Measurements from ENCODE around the gene RFK. TPM values are rescaled to one million over a fixed set of nuclear protein-coding genes. Genes with fewer than 3 reads are reported as not detected.

Gene RFK
- total and polyA plus RNA-seq, 2 of the 13 experiments (the other 11 are each of a cell fraction or from before 2014, with no cell fraction given): 18.2 to 37.2 TPM

DNA sequence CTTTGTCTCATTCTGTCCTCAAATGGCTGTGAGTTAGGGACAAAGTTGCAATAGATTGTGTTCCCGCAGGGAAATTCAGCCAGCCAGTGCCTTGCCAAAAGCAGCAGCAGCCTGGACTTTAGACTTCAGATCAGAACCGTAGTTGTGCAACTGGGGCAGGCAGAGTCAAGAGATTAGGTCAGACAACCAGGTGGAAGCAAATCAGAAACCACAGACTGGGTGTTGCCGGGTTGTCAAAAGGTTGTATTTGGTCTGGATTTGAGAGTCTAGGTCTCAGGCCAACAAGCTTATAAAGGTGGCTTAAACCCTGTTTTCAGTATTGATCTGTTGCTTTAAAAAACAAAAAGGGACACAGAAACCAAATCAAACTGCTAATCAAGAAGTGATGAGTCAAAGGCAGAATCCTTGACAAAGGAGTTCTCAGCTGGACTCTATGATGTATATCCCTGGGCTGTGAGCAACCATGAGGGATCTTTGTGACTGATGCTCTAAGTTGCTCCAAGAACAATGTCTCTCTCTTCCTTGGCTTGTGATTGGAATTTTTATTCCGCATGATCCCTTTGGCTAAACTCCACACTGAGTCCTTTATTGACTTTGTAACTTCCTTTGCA lies 20.9 kb downstream of the RFK start (continued):
- TF ChIP-seq MIER3 (CRISPR knock-in tag; IDR thresholded peaks at IDR 0.05; ENCODE audit: borderline replicate concordance) (peak; percentile 57; the same call in 1 of the 2 replicates), NCOR1 (IDR thresholded peaks at IDR 0.05; ENCODE audit: borderline replicate concordance, low read length) (peak; percentile 97), AGO1 (IDR thresholded peaks at IDR 0.05; ENCODE audit: low read depth, low read length, poor library complexity, severe bottlenecking) (no peak), SMAD3 (CRISPR knock-in tag; IDR thresholded peaks at IDR 0.05) (0 out of 2 replicates have a peak, but pooled peaks have one; percentile 35), HMG20A (CRISPR knock-in tag; IDR thresholded peaks at IDR 0.05; ENCODE audit: borderline replicate concordance) (peak; percentile 93), WIZ (CRISPR knock-in tag; IDR thresholded peaks at IDR 0.05) (peak; percentile 58), EP300 (IDR thresholded peaks at IDR 0.05; ENCODE audit: low read depth in 2 of 2, low read length in 2 of 2) (peak; percentile 71 to 88; a peak in 3 of 4 replicates), EP300 (CRISPR knock-in tag; IDR thresholded peaks at IDR 0.05; ENCODE audit: borderline replicate concordance) (peak; percentile 67), HMG20B (CRISPR knock-in tag; conservative IDR thresholded peaks at IDR 0.05) (peak; percentile 53; the same call in 1 of the 2 replicates), PHF21A (CRISPR knock-in tag; IDR thresholded peaks at IDR 0.05) (peak; percentile 96), TEAD3 (CRISPR knock-in tag; optimal IDR thresholded peaks at IDR 0.05; ENCODE audit: borderline replicate concordance) (peak; percentile 69), ZMYM3 (CRISPR knock-in tag; IDR thresholded peaks at IDR 0.05) (peak; percentile 81; the same call in 1 of the 2 replicates), ZFP41 (CRISPR knock-in tag; IDR thresholded peaks at IDR 0.05; ENCODE audit: borderline replicate concordance) (no peak), MED13 (CRISPR knock-in tag; IDR thresholded peaks at IDR 0.05) (no peak), ZNF703 (CRISPR knock-in tag; IDR thresholded peaks at IDR 0.05; ENCODE audit: borderline replicate concordance) (no peak), FOXA3 (CRISPR knock-in tag; IDR thresholded peaks at IDR 0.05) (peak; percentile 74), ZBTB7B (CRISPR knock-in tag; IDR thresholded peaks at IDR 0.05) (peak; percentile 58; the same call in 1 of the 2 replicates), CREM (IDR thresholded peaks at IDR 0.05) (peak; percentile 61; the same call in 1 of the 2 replicates), CREM (CRISPR knock-in tag; IDR thresholded peaks at IDR 0.05) (no peak), ZNF614 (CRISPR knock-in tag; IDR thresholded peaks at IDR 0.05; ENCODE audit: borderline replicate concordance) (peak; percentile 85), THAP11 (CRISPR knock-in tag; IDR thresholded peaks at IDR 0.05) (peak; percentile 61; the same call in 1 of the 2 replicates), JUND (CRISPR knock-in tag; IDR thresholded peaks at IDR 0.05) (peak; percentile 43; the same call in 1 of the 2 replicates), NR2C2 (CRISPR knock-in tag; IDR thresholded peaks at IDR 0.05; ENCODE audit: borderline replicate concordance) (peak; percentile 51; the same call in 1 of the 2 replicates), ZNF496 (CRISPR knock-in tag; IDR thresholded peaks at IDR 0.05; ENCODE audit: insufficient replicate concordance) (no peak)
- TF ChIP-seq, protein P1, sequence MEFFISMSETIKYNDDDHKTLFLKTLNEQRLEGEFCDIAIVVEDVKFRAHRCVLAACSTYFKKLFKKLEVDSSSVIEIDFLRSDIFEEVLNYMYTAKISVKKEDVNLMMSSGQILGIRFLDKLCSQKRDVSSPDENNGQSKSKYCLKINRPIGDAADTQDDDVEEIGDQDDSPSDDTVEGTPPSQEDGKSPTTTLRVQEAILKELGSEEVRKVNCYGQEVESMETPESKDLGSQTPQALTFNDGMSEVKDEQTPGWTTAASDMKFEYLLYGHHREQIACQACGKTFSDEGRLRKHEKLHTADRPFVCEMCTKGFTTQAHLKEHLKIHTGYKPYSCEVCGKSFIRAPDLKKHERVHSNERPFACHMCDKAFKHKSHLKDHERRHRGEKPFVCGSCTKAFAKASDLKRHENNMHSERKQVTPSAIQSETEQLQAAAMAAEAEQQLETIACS (CRISPR knock-in tag; IDR thresholded peaks at IDR 0.05): no peak
- TF ChIP-seq, protein P2, sequence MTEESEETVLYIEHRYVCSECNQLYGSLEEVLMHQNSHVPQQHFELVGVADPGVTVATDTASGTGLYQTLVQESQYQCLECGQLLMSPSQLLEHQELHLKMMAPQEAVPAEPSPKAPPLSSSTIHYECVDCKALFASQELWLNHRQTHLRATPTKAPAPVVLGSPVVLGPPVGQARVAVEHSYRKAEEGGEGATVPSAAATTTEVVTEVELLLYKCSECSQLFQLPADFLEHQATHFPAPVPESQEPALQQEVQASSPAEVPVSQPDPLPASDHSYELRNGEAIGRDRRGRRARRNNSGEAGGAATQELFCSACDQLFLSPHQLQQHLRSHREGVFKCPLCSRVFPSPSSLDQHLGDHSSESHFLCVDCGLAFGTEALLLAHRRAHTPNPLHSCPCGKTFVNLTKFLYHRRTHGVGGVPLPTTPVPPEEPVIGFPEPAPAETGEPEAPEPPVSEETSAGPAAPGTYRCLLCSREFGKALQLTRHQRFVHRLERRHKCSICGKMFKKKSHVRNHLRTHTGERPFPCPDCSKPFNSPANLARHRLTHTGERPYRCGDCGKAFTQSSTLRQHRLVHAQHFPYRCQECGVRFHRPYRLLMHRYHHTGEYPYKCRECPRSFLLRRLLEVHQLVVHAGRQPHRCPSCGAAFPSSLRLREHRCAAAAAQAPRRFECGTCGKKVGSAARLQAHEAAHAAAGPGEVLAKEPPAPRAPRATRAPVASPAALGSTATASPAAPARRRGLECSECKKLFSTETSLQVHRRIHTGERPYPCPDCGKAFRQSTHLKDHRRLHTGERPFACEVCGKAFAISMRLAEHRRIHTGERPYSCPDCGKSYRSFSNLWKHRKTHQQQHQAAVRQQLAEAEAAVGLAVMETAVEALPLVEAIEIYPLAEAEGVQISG (CRISPR knock-in tag; IDR thresholded peaks at IDR 0.05): peak; percentile 80

All from HepG2 (cell line).